ENCODE measurements around the gene POLR2B. TPM values are rescaled to one million over a fixed set of nuclear protein-coding genes. Genes with fewer than 3 reads are reported as not detected.

The POLR2B gene
- total RNA-seq, 1 experiment from 2014 or later = 115 TPM

DNA sequence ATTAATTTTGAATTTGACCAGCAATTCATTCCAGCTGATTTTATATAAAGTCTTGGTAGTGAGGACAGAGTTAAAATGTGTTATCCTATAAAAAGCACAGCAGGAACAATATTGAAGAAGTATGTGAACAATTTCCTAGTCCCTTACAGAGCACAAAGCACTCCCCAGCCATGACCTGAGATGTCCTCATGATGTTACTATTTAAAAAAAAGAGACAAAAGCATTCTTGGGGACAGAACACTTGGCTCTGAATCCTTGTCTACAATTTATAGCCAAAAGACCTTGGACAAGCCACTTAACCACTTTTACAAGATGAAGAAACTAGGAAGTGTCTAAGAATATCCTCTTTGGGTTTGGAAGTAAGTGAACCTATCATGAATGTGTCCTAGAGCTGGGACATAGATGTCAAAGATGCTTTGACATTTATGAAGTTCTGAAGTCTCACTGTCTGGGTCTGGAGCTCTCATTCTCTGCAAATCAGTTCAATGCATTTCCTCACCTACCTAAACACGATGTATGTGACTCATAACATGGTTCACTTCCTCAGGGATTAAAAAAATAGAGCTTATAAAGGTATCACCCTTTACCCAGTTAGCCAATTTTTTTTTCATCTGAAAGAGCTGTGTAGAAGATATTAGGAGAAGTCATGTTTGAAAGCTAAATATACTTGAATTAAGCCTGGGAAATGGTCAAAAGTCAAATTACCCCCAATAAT is 70.1 kb downstream of the POLR2B start:
- Histone ChIP-seq H3K36me3 (ENCODE audit: control insufficient read depth, insufficient read depth, low read length) (no peaks in the 10 kb centered on the region), H3K4me1 (0 out of 2 replicates have a peak, but pooled peaks cover 15% of the 10 kb centered on the region), H3K4me3 (ENCODE audit: low read depth, low read length) (no peak overlapping the region), H3K27me3 (replicated peaks; ENCODE audit: control insufficient read depth, insufficient read depth, low read length) (no peaks in the 10 kb centered on the region), H3K9me3 (peaks cover 6% of the 10 kb centered on the region)
- TF ChIP-seq CTCF (IDR thresholded peaks at IDR 0.05; ENCODE audit: insufficient read depth in 1 of 2, low read depth in 1 of 2, low read length in 1 of 2, severe bottlenecking in 1 of 2, unreplicated experiment in 1 of 2) = no peak
- ChIA-PET POLR2A (no interaction called here), CTCF (interaction anchor here (0.9 kb wide), 1 partner anchor 115 kb away, joined by 3 read pairs; no protein-coding TSS in a partner anchor)
- BruUV-seq (replicated peaks) = no TSS peak
- Mint-ChIP-seq H3K4me1 (ENCODE audit: low read depth, unreplicated experiment) (no peaks in the 10 kb centered on the region), H3K36me3 (ENCODE audit: insufficient read depth, unreplicated experiment) (no peaks in the 10 kb centered on the region), H3K27ac (ENCODE audit: unreplicated experiment) (no peak overlapping the region), H3K4me3 (ENCODE audit: unreplicated experiment) (no peak overlapping the region), H3K9me3 (ENCODE audit: unreplicated experiment) (peaks cover 15% of the 10 kb centered on the region), H3K27me3 (ENCODE audit: insufficient read depth, unreplicated experiment) (no peaks in the 10 kb centered on the region)
- intact Hi-C loops (cut with micrococcal nuclease; ENCODE audit: unreplicated experiment) = no loop called here
- DNase-seq = no peak

- H3K4me3 ChIP-seq (ENCODE audit: low read depth, low read length) = no peak overlapping the region
- H3K36me3 ChIP-seq (ENCODE audit: control insufficient read depth, insufficient read depth, low read length) = no peaks in the 10 kb centered on the region
- H3K4me1 ChIP-seq = no peaks in the 10 kb centered on the region
- H3K27ac Mint-ChIP-seq (ENCODE audit: unreplicated experiment) = no peak overlapping the region
- ChIA-PET CTCF (no interaction called here), POLR2A (no interaction called here)
- intact Hi-C loops (cut with micrococcal nuclease; ENCODE audit: unreplicated experiment) = no loop called here
- peaks cover 15% of the 10 kb centered on the region for H3K9me3 Mint-ChIP-seq (ENCODE audit: unreplicated experiment)
- H3K27me3 ChIP-seq (replicated peaks; ENCODE audit: control insufficient read depth, insufficient read depth, low read length) = no peaks in the 10 kb centered on the region
- H3K36me3 Mint-ChIP-seq (ENCODE audit: insufficient read depth, unreplicated experiment) = no peaks in the 10 kb centered on the region
- BruUV-seq (replicated peaks) = no TSS peak
- no peak for DNase-seq
- no peak for TF ChIP-seq CTCF (IDR thresholded peaks at IDR 0.05; ENCODE audit: insufficient read depth in 1 of 2, low read depth in 1 of 2, low read length in 1 of 2, severe bottlenecking in 1 of 2, unreplicated experiment in 1 of 2)
- peaks cover 6% of the 10 kb centered on the region for H3K9me3 ChIP-seq
- H3K4me3 Mint-ChIP-seq (ENCODE audit: unreplicated experiment) = no peak overlapping the region
- H3K27me3 Mint-ChIP-seq (ENCODE audit: insufficient read depth, unreplicated experiment) = no peaks in the 10 kb centered on the region
- no peaks in the 10 kb centered on the region for H3K4me1 Mint-ChIP-seq (ENCODE audit: low read depth, unreplicated experiment)
Measured at GRCh38 chr4:57051095-57051494, 72.4 kb downstream of the POLR2B start.

GRCh38 chr4:57051524-57051923 is 72.8 kb downstream of the POLR2B start:
- intact Hi-C loops (cut with micrococcal nuclease; ENCODE audit: unreplicated experiment) = no loop called here
- no peaks in the 10 kb centered on the region for H3K4me1 Mint-ChIP-seq (ENCODE audit: low read depth, unreplicated experiment)
- Histone ChIP-seq H3K4me1 (no peaks in the 10 kb centered on the region), H3K27me3 (replicated peaks; ENCODE audit: control insufficient read depth, insufficient read depth, low read length) (no peaks in the 10 kb centered on the region), H3K9me3 (peaks cover 6% of the 10 kb centered on the region), H3K4me3 (ENCODE audit: low read depth, low read length) (no peak overlapping the region), H3K36me3 (ENCODE audit: control insufficient read depth, insufficient read depth, low read length) (no peaks in the 10 kb centered on the region)
- no peaks in the 10 kb centered on the region for H3K27me3 Mint-ChIP-seq (ENCODE audit: insufficient read depth, unreplicated experiment)
- H3K36me3 Mint-ChIP-seq (ENCODE audit: insufficient read depth, unreplicated experiment) = no peaks in the 10 kb centered on the region
- H3K4me3 Mint-ChIP-seq (ENCODE audit: unreplicated experiment) = no peak overlapping the region
- no peak for TF ChIP-seq CTCF (IDR thresholded peaks at IDR 0.05; ENCODE audit: insufficient read depth in 1 of 2, low read depth in 1 of 2, low read length in 1 of 2, severe bottlenecking in 1 of 2, unreplicated experiment in 1 of 2)
- no TSS peak for BruUV-seq (replicated peaks)
- DNase-seq = no peak
- CTCF ChIA-PET = no interaction called here
- H3K9me3 Mint-ChIP-seq (ENCODE audit: unreplicated experiment) = peaks cover 11% of the 10 kb centered on the region
- no peak overlapping the region for H3K27ac Mint-ChIP-seq (ENCODE audit: unreplicated experiment)
- POLR2A ChIA-PET = no interaction called here

Measured in Caco-2 (cell line).